Measurements from ENCODE around the gene OSBPL3. TPM values are rescaled to one million over a fixed set of nuclear protein-coding genes. Genes with fewer than 3 reads are reported as not detected.

OSBPL3 gene
- polyA plus RNA-seq, 1 donor (not counting 4 experiments of a cell fraction or from before 2014, with no cell fraction given): 34.0 TPM

DNA sequence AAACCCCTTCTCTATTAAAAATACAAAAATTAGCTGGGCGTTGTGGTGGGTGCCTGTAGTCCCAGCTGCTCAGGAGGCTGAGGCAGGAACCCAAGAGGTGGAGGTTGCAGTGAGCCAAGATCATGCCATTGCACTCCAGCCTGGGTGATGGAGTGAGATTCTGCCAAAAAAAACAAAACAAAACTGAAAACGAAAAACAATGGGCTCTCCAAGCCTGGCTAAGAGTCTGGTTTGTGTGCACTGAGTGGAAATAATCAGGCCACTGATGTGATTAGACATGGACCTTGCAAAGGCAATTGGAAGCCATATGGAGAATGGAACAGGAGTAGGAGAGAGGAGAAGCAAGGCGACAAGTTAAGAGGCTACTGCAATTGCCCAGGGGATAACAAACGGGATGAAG, 162.6 kb downstream of the OSBPL3 start:
- H3K27ac ChIP-seq (ENCODE audit: control insufficient read depth, insufficient read depth, low read length): no peak overlapping the region
- H2AFZ ChIP-seq (ENCODE audit: control insufficient read depth, low read length): no peak overlapping the region
- H3K4me3 ChIP-seq (ENCODE audit: control insufficient read depth in 2 of 3, extremely low read depth in 1 of 3, insufficient read depth in 2 of 3, low read depth in 1 of 3, low read length in 3 of 3): no peak overlapping the region
- no peak for FAIRE-seq
- no peaks in the 10 kb centered on the region for H3K79me2 ChIP-seq (ENCODE audit: control insufficient read depth, insufficient read depth, low read length)
- no peaks in the 10 kb centered on the region for H3K27me3 ChIP-seq (ENCODE audit: control insufficient read depth, extremely low read depth, insufficient read depth, low read length)
- peaks cover 21% of the 10 kb centered on the region for H3K4me1 ChIP-seq (ENCODE audit: control insufficient read depth, extremely low read depth, insufficient read depth, low read length)
- H3K9ac ChIP-seq (ENCODE audit: control insufficient read depth, extremely low read depth, insufficient read depth, low read length): no peak overlapping the region
- no peak for DNase-seq (ENCODE audit: low read depth, low spot score)
- TF ChIP-seq, protein P1, sequence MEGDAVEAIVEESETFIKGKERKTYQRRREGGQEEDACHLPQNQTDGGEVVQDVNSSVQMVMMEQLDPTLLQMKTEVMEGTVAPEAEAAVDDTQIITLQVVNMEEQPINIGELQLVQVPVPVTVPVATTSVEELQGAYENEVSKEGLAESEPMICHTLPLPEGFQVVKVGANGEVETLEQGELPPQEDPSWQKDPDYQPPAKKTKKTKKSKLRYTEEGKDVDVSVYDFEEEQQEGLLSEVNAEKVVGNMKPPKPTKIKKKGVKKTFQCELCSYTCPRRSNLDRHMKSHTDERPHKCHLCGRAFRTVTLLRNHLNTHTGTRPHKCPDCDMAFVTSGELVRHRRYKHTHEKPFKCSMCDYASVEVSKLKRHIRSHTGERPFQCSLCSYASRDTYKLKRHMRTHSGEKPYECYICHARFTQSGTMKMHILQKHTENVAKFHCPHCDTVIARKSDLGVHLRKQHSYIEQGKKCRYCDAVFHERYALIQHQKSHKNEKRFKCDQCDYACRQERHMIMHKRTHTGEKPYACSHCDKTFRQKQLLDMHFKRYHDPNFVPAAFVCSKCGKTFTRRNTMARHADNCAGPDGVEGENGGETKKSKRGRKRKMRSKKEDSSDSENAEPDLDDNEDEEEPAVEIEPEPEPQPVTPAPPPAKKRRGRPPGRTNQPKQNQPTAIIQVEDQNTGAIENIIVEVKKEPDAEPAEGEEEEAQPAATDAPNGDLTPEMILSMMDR (optimal IDR thresholded peaks at IDR 0.05 in 1 of 3, IDR thresholded peaks at IDR 0.05 in 1 of 3, conservative IDR thresholded peaks at IDR 0.05 in 1 of 3; ENCODE audit: extremely low read depth in 1 of 3, insufficient read depth in 2 of 3, low read length in 3 of 3): no peak
- TF ChIP-seq EZH2 (IDR thresholded peaks at IDR 0.05; ENCODE audit: low read length): no peak
- dilution Hi-C loops (cut with MboI; ENCODE audit: extremely low pct_ligation_motif_present, low sequenced_read_pairs): no loop called here
- H4K20me1 ChIP-seq (ENCODE audit: control insufficient read depth, extremely low read depth, insufficient read depth, low read length): no peaks in the 10 kb centered on the region
- no peak overlapping the region for H3K4me2 ChIP-seq (ENCODE audit: control insufficient read depth, extremely low read depth, insufficient read depth, low read depth, low read length)
- H3K9me3 ChIP-seq (ENCODE audit: control insufficient read depth, low read depth, low read length): no peaks in the 10 kb centered on the region
- no peaks in the 10 kb centered on the region for H3K9me1 ChIP-seq (ENCODE audit: control insufficient read depth, extremely low read depth, insufficient read depth, low read length)
- H3K36me3 ChIP-seq (ENCODE audit: control insufficient read depth in 2 of 2, extremely low read depth in 1 of 2, insufficient read depth in 2 of 2, low read length in 2 of 2): peaks cover 16 to 20% of the 10 kb centered on the region in 2 experiments

DNA sequence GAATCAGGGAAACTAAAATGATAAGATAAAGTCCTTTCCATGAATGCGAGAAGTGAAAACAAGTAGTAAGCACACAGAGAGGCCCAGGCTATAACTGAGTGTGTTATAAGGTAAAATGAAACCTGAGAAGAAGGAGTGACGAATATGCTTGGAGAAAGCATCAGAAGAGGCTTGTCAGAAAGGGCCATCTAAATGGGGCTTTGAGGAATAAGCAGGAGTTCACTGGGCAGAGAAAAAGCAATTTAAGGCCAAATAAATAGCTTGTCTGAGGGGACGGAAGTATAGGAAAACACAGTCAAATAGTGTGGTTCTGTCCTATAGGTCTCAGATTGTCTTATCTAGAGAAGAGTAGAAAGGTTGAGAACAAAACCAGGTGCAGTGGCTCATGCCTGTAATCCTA, 163.1 kb downstream of the OSBPL3 start:
- no peak overlapping the region for H2AFZ ChIP-seq (ENCODE audit: control insufficient read depth, low read length)
- no peak overlapping the region for H3K27ac ChIP-seq (ENCODE audit: control insufficient read depth, insufficient read depth, low read length)
- TF ChIP-seq, protein P1 (optimal IDR thresholded peaks at IDR 0.05 in 1 of 3, IDR thresholded peaks at IDR 0.05 in 1 of 3, conservative IDR thresholded peaks at IDR 0.05 in 1 of 3; ENCODE audit: extremely low read depth in 1 of 3, insufficient read depth in 2 of 3, low read length in 3 of 3): no peak
- TF ChIP-seq EZH2 (IDR thresholded peaks at IDR 0.05; ENCODE audit: low read length): no peak
- H3K4me2 ChIP-seq (ENCODE audit: control insufficient read depth, extremely low read depth, insufficient read depth, low read depth, low read length): no peak overlapping the region
- H3K4me1 ChIP-seq (ENCODE audit: control insufficient read depth, extremely low read depth, insufficient read depth, low read length): peaks cover 16% of the 10 kb centered on the region
- no peak overlapping the region for H3K9ac ChIP-seq (ENCODE audit: control insufficient read depth, extremely low read depth, insufficient read depth, low read length)
- no peak overlapping the region for H3K4me3 ChIP-seq (ENCODE audit: control insufficient read depth in 2 of 3, extremely low read depth in 1 of 3, insufficient read depth in 2 of 3, low read depth in 1 of 3, low read length in 3 of 3)
- FAIRE-seq (no peak), DNase-seq (ENCODE audit: low read depth, low spot score) (no peak)
- dilution Hi-C loops (cut with MboI; ENCODE audit: extremely low pct_ligation_motif_present, low sequenced_read_pairs): no loop called here
- H3K9me3 ChIP-seq (ENCODE audit: control insufficient read depth, low read depth, low read length): no peaks in the 10 kb centered on the region
- H3K27me3 ChIP-seq (ENCODE audit: control insufficient read depth, extremely low read depth, insufficient read depth, low read length): no peaks in the 10 kb centered on the region
- no peaks in the 10 kb centered on the region for H3K9me1 ChIP-seq (ENCODE audit: control insufficient read depth, extremely low read depth, insufficient read depth, low read length)
- no peaks in the 10 kb centered on the region for H4K20me1 ChIP-seq (ENCODE audit: control insufficient read depth, extremely low read depth, insufficient read depth, low read length)
- H3K36me3 ChIP-seq (ENCODE audit: control insufficient read depth in 2 of 2, extremely low read depth in 1 of 2, insufficient read depth in 2 of 2, low read length in 2 of 2): peaks cover 15 to 19% of the 10 kb centered on the region in 2 experiments
- H3K79me2 ChIP-seq (ENCODE audit: control insufficient read depth, insufficient read depth, low read length): no peaks in the 10 kb centered on the region
